ENCODE results near the gene GREM1. TPM values are rescaled to one million over a fixed set of nuclear protein-coding genes. Genes with fewer than 3 reads are reported as not detected.

GREM1 gene
- total RNA-seq: 0.47 and 1.2 TPM in 2 replicates

DNA sequence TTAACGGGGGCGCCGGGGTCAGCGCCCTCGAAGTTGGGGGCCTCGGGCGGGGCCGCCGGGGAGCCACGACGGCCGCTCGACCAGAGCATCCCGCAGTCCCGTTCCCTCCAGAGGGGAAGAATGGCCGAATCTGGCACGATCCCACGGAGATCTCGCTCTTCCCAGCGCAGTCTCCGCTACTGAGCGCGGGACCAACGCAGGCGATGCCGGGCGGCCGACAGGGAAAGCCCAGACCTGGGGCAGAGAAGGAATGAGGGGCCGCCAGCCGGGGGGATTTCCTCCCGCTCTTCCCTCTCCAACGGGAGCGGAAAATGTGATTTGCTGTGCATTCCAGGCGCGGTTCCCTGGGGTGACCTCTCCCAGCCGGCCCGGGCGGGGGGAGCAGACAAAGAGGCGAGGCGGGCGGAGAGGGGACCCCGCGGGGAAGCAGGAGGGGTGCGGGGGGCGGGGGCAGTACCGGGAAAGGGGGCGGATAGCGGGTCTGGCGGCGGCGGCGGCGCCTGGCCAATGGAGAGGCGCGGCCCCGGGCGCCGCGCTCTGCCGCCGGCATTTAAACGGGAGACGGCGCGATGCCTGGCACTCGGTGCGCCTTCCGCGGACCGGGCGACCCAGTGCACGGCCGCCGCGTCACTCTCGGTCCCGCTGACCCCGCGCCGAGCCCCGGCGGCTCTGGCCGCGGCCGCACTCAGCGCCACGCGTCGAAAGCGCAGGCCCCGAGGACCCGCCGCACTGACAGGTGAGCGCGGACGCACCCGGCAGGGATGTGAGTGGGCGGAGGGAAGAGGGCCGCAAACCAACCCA, at the start of gene GREM1:
GREM1 (plus strand) TSS at position 579 of the 801 bp plus-strand sequence. CDS start 12,687 bp downstream, outside the sequence.
- DNase-seq: no peak

GRCh38 chr15:32668942-32669341, 48.9 kb upstream of the GREM1 start:
- no peak for DNase-seq

DNA sequence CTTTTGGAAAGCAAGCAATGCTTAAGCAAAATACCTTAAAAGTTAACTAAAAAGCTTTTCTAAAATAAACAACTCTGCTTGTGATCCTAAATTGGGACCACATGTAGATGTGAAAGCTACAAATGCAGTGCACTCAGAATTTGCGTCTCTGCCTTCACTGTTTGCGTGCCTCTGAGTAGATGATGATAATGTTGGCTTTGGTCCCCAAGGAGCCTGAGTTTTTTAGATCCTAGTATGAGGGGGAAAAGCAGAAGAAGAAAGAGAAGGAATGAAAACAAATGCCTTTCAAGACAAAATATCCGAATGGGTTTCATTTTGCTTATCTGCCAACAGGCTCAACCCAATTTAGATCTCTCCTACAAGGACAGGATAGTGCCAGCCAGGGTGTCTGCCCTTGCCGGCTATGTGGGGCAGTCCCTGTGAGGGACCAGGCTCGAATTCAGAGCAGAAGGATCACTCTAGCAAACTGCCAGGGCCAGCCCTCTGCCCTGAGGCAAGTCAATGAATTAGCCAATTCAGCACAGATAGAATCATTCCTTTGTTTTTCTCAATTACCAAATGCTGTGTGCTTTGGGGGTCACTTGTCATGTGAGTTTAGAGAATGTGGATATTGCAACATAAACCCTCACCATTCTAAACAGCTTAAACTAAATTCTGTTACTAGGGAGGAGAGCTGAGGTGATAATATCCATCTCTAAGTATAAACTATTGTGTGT, 47.8 kb upstream of the GREM1 start:
- no peak for DNase-seq

- DNase-seq: no peak
Measured at GRCh38 chr15:32670623-32671022, 47.2 kb upstream of the GREM1 start.

GRCh38 chr15:32671339-32672325, 46.2 kb upstream of the GREM1 start:
- no peak for DNase-seq

DNA sequence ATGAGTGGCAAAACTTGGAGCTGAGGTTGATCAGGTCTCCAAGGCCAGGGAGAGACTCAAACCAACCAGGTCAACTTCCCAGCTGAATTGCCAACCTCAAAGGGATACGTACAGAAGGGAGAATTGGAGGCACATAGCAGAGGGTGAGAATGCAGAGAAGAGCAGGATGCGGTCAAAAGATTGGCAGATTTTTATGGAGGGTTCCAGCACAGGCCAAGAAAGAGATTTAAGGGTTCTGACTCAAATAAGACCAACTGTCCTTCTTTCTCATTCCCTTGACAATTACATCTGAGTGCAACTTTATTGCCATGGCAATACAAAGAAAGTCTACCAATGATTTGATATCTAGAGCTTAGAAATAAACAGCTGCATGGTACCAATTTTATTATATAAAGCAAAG, 43.1 kb upstream of the GREM1 start:
- no peak for DNase-seq

GRCh38 chr15:32675466-32675865, 42.3 kb upstream of the GREM1 start:
- DNase-seq: no peak

- no peak for DNase-seq
Measured at GRCh38 chr15:32676169-32676568, 41.6 kb upstream of the GREM1 start.

GRCh38 chr15:32677238-32677750, 40.5 kb upstream of the GREM1 start:
- DNase-seq: no peak

- no peak for DNase-seq
Measured at GRCh38 chr15:32679298-32679690, 38.5 kb upstream of the GREM1 start.

DNA sequence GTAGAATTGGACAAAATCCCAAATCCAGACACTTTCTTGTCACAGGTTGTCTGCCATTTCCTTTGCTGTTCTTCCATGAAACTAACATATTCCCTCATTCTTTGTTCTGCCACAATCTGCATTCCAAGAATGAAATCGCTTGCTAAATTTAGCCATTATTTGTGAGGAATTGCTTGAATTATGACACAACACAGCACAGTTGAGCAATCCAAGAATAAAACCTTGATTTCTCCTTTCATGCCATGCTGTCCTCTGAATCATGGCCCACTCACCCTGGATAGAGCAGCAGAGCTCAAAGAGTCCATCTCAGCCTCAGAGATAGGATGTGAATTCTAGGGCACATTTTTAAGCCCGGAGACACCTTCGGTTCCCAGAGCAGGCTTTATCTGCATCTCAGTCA, 35.2 kb upstream of the GREM1 start:
- DNase-seq: no peak

DNA sequence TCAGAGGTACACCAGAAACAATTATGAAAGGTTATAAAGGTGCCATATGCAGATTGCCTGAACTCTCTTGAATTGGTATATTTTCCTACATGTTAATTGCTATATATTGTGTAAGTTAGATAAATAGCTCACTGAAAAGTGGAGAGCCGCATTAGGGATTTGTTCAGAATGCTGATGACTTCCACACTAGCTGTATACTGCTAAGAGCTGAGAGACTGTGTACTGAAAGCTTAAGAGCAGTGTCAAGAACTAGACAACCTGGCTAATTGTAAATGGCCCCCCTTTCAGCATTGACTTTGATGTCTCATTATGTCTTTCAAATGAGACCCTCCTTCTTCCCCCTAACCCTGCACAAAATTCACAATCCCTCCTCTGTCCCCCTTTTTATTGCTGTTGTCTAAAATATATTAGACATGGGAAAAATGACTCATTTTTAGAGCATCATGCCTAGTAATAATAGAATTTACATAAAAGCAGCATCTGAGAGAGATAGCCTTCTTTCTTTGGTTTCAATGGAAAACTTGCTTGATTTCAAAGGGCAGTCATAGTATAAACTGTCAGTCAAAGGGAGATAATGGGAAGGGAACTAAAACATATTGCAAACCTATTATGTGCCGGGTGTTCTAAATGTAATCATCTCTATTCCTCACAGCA, 34.7 kb upstream of the GREM1 start:
- DNase-seq: no peak

DNA sequence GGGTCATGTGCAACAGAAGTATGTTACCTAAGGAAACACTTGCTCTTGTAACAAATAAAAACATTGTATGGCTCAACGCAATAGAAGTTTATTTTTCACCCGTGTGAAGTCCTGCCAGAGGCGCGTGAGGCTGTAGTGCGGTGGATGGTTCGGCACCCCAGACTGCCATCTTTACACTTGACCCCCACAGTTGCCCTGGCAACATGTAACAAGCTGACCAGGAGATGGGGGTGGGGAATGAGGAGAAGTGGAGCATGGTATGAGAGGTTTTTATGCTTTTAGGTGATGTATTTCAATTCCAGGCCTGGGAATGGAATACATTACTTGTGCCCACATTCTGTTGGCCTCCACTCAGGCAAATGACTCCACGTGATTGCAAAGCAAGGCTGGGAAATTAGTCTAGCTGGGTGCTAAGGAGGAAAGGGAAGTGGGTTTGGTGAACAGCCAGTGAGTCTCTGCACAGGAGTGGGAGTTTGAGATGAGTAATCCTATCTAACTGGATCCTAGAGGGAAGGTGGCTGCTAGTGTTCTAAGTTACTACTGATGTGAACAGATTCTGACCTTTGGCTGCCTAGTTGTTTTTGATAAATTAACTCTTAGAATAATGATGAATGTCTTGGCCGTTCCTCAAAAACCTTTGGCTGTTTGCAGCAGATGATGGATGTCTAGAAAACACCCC, 33.8 kb upstream of the GREM1 start:
- peak; percentile 35 for DNase-seq

DNA sequence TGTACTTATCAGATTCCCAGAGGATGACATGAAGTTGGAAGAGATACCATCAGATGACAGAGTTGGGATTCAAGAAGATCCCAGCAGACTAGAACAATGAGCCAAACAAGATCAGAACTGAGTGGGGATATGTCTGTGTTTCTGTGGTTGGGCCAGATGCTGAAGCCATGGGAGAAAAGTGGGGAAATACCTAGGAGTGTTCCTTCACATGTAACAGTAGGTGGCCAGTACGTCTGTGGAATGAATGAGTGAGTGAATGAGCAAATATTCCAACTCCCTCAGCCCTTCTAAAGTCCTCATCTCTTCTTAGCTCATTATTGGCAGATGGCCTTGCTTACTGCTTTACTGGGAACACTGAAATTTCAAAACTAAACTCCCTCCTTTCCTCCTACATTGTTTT, 32.2 kb upstream of the GREM1 start:
- DNase-seq: peak; percentile 4

GRCh38 chr15:32687556-32687955, 30.2 kb upstream of the GREM1 start:
- DNase-seq: peak; percentile 4

DNA sequence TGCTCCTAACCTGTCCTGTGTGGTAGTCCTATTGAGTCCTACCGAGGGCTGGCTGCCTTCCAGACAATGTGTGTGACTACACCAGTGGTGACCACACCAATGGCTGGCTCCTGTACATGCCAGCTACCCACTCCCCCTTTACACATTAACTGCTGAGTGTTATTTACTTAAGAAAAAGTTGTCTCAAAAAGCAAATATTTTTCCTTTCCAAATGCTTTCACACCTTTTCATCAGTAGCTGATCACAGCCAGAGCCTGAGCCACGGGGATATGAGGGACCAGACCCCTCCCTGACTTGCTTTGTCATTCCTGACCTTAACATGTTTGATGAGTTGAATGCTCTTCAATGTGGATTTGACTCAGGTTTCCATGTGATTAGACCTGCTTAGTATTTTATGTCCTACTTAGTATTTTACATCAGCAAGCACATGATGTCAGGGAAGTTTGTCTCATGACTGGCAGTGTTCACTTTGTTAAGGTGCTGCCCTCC, 29.6 kb upstream of the GREM1 start:
- peak; percentile 7 for DNase-seq

- no peak for DNase-seq
Measured at GRCh38 chr15:32690941-32691688, 26.7 kb upstream of the GREM1 start.

DNA sequence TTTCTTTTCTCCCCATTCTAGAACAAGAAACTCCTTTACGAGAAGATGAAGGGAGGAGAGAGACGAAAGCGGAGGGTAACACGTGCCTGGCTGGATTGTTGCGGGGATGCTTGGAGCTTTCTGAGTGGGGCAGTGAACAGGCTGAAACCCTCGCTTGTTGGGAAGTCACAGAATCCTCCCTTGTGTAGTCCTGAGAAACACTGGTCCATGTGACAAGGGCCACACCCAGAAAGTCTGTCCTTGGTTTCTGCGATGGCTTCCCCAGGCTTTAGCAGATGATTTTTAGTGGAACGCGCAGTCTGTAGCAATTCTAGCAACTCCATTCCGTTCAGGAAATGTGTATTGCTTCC, 26.1 kb upstream of the GREM1 start:
- DNase-seq: no peak

- DNase-seq: no peak
Measured at GRCh38 chr15:32692286-32692685, 25.5 kb upstream of the GREM1 start.

- DNase-seq: no peak
Measured at GRCh38 chr15:32694222-32694983, 23.4 kb upstream of the GREM1 start.

Data from dermis blood vessel endothelial cell (primary cell).